CD4-positive, CD25-positive, alpha-beta regulatory T cell (primary cell): Measurements from ENCODE around the gene PLEKHH3. TPM values are rescaled to one million over a fixed set of nuclear protein-coding genes. Genes with fewer than 3 reads are reported as not detected.
"Not testable (repeated sequence)": the region's sequence is repeated elsewhere in the genome, so short reads cannot be mapped to it uniquely, and the experiment has no call there.

Source experiments
- ATAC-seq, 2 donors: fragments of 150-1000 bp; cut with Tn5 transposase; one replicate each; pipeline ENCODE4 v1.10.0; 2021; ENCODE audit warnings: low read depth in 2 of 2, moderate number of reproducible peaks in 2 of 2, moderate library complexity in 1 of 2
- DNase-seq, 3 donors: peaks; one replicate each; pipeline versions ENCODE4 v3.0.0 to v3.0.0-alpha.2; 2012 to 2022; ENCODE audit warnings: mixed read lengths in 1 of 3
- H3K27ac ChIP-seq: one replicate; pipeline ENCODE4 v1.7.0; 2013; ENCODE audit warnings: mild to moderate bottlenecking, low read length; ENCODE audit not compliant: insufficient read depth, poor library complexity, severe bottlenecking
- H3K27me3 ChIP-seq: one replicate; pipeline ENCODE4 v1.7.0; 2013; ENCODE audit warnings: low read length; ENCODE audit not compliant: control insufficient read depth, insufficient read depth
- H3K36me3 ChIP-seq: one replicate; pipeline ENCODE4 v1.7.0; 2013; ENCODE audit warnings: mild to moderate bottlenecking, low read length, moderate library complexity; ENCODE audit not compliant: control insufficient read depth, insufficient read depth
- H3K4me1 ChIP-seq: 2 replicates; pipeline ENCODE4 v1.7.0; 2013; ENCODE audit warnings: mild to moderate bottlenecking, low read length; ENCODE audit not compliant: insufficient read depth, control insufficient read depth, poor library complexity, severe bottlenecking
- H3K4me3 ChIP-seq: one replicate; pipeline ENCODE4 v1.7.0; 2013; ENCODE audit warnings: low read depth, mild to moderate bottlenecking, low read length, moderate library complexity
- H3K9me3 ChIP-seq, 2 experiments: 1 replicate in 1 of 2; 2 replicates in 1 of 2; pipeline ENCODE4 v1.7.0; 2013; ENCODE audit warnings: low read length in 2 of 2, mild to moderate bottlenecking in 1 of 2, moderate library complexity in 1 of 2; ENCODE audit not compliant: control insufficient read depth in 2 of 2
- H3K27ac Mint-ChIP-seq, 3 donors: one replicate each; pipeline ENCODE4 v1.8.0; 2020 to 2022; ENCODE audit warnings: mild to moderate bottlenecking in 3 of 3, mixed read lengths in 3 of 3, moderate library complexity in 2 of 3
- H3K27me3 Mint-ChIP-seq: one replicate; pipeline ENCODE4 v1.8.0; 2022; ENCODE audit warnings: mild to moderate bottlenecking, mixed read lengths
- H3K36me3 Mint-ChIP-seq: one replicate; pipeline ENCODE4 v1.8.0; 2020; ENCODE audit warnings: mixed read lengths
- H3K4me1 Mint-ChIP-seq, 4 donors: one replicate each; pipeline ENCODE4 v1.8.0; 2020 to 2022; ENCODE audit warnings: mixed read lengths in 4 of 4, mild to moderate bottlenecking in 1 of 4
- H3K4me3 Mint-ChIP-seq, 4 donors: one replicate each; pipeline ENCODE4 v1.8.0; 2020 to 2022; ENCODE audit warnings: mild to moderate bottlenecking in 4 of 4, mixed read lengths in 4 of 4, moderate library complexity in 3 of 4
- H3K9me3 Mint-ChIP-seq, 7 donors: one replicate each; pipeline ENCODE4 v1.8.0; 2020 to 2022; ENCODE audit warnings: mixed read lengths in 7 of 7, mild to moderate bottlenecking in 3 of 7, moderate library complexity in 2 of 7
- polyA plus RNA-seq, 4 donors: library from polyadenylated mRNA; unstranded; fragments of 300-500 nt; fragmentation: Illumina TruSeq; gene quantifications; one replicate each; pipeline ENCODE4 v1.2.3, GENCODE V29; 2021
- total RNA-seq: library from RNA; stranded (reverse); gene quantifications from one replicate; pipeline ENCODE4 v1.2.3, GENCODE V29; 2022

The PLEKHH3 gene
- total and polyA plus RNA-seq, 5 donors from 2014 or later, result 0.38 to 4.8 (median 0.89) TPM

DNA sequence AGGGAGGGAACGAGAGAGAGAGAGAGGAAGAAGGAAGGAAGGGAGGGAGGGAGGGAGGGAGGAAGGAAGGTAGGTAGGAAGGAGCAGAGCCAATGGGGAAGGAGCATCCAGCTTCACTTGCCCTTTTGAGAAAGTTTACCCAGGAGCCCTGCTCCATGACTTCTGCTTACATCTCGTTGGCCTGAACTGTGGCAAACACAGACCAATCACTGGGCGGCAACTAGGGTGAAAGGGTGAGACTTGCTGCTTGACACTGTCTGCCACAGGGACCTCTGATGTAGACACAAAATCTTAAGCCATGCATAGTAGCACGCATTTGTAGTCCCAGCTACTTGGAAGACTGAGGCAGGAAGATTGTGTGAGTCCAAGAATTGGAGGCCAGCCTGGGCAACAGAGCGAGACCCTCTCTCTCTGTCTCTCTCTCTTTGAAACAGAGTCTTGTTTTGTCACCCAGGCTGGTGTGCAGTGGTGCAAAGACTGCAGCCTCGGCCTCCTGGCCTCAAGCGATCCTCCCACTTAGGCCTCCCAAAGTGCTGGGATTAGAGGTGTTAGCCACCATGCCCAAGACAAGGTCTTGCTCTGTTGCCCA is 37.2 kb downstream of the PLEKHH3 start:
- Histone ChIP-seq H3K36me3 (no peaks in the 10 kb centered on the region), H3K4me3 (no peak overlapping the region), H3K9me3 (no peaks in the 10 kb centered on the region), H3K27ac (no peak overlapping the region), H3K4me1 (no peaks in the 10 kb centered on the region), H3K27me3 (no peaks in the 10 kb centered on the region)
- Mint-ChIP-seq H3K36me3 (no peaks in the 10 kb centered on the region), H3K4me3 (no peak overlapping the region), H3K27me3 (peaks cover 9% of the 10 kb centered on the region), H3K27ac (no peak overlapping the region), H3K9me3 (peaks cover 0 to 1% (median 0%) of the 10 kb centered on the region in 7 donors), H3K4me1 (peaks cover 0 to 5% (median 0%) of the 10 kb centered on the region in 4 donors)
- ATAC-seq, result no peak
- DNase-seq, result no peak

DNA sequence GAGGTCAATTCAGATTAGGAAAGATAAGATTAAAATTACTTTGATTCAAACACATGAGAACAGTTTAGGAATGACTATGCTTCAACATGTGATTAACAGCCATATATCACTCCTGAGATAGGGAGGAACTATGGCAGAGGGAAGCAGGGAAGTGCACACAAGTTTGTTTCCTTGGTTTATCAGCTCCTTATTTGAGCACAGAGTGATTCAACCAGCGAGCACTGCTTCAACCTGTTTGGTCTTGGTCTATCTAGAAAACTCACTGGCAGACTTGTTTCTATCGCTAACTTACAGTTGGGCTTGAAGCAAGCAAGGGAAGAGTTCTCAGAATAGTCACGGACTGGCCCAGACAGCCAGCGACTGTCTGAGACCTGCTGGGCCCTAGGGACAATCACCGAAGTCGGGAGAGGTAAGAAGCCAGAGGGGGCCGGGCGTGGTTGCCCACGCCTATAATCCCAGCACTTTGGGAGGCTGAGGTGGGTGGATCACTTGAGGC is 43.8 kb downstream of the PLEKHH3 start:
- Histone ChIP-seq H3K4me1 (no peaks in the 10 kb centered on the region), H3K4me3 (no peak overlapping the region), H3K27me3 (no peaks in the 10 kb centered on the region), H3K27ac (no peak overlapping the region), H3K9me3 (no peaks in the 10 kb centered on the region), H3K36me3 (no peaks in the 10 kb centered on the region)
- H3K4me1 Mint-ChIP-seq, result peaks cover 0 to 5% (median 2%) of the 10 kb centered on the region in 4 donors
- no peak for ATAC-seq
- H3K27ac Mint-ChIP-seq, result peak overlapping the region in 1 of 3 donors; percentile 49
- H3K36me3 Mint-ChIP-seq, result no peaks in the 10 kb centered on the region
- no peaks in the 10 kb centered on the region for H3K27me3 Mint-ChIP-seq
- peak overlapping the region in 1 of 4 donors; percentile 13 for H3K4me3 Mint-ChIP-seq
- no peak for DNase-seq
- peaks cover 0 to 1% (median 0%) of the 10 kb centered on the region in 7 donors for H3K9me3 Mint-ChIP-seq

DNA sequence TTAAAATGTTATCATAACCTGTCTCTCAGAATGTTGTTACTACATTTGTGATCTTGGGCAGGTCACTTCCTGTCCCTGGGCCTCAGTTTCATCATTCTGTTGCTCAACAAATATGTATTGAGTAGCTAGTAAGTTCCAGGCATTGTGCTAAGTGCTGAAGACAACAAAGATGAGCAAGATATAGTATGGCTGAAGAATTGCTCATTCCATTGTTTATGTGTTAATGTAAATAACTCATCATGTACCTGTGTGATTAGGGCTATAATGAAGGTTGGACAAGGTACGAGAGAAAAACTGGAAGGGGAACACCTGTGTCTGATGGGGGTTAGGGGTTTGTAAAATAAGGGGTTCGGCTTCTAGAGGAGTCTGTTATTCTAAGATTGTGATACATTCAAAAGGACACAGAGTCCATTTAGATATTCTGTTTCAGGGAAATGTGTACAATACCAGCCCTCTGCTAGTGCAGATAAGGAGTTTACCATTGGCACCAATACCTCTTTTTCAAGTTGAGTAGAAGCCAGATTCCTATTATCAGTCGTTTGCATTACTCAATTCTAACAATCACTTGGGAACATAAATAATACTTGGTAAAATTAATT is 47.3 kb downstream of the PLEKHH3 start:
- H3K27me3 Mint-ChIP-seq, result no peaks in the 10 kb centered on the region
- Histone ChIP-seq H3K36me3 (no peaks in the 10 kb centered on the region), H3K4me1 (no peaks in the 10 kb centered on the region), H3K4me3 (no peak overlapping the region), H3K27ac (no peak overlapping the region), H3K9me3 (no peaks in the 10 kb centered on the region), H3K27me3 (no peaks in the 10 kb centered on the region)
- no peak overlapping the region for H3K27ac Mint-ChIP-seq
- DNase-seq (no peak), ATAC-seq (no peak)
- H3K4me1 Mint-ChIP-seq, result peaks cover 0 to 5% (median 2%) of the 10 kb centered on the region in 4 donors
- H3K36me3 Mint-ChIP-seq, result no peaks in the 10 kb centered on the region
- no peak overlapping the region for H3K4me3 Mint-ChIP-seq
- no peaks in the 10 kb centered on the region for H3K9me3 Mint-ChIP-seq

DNA sequence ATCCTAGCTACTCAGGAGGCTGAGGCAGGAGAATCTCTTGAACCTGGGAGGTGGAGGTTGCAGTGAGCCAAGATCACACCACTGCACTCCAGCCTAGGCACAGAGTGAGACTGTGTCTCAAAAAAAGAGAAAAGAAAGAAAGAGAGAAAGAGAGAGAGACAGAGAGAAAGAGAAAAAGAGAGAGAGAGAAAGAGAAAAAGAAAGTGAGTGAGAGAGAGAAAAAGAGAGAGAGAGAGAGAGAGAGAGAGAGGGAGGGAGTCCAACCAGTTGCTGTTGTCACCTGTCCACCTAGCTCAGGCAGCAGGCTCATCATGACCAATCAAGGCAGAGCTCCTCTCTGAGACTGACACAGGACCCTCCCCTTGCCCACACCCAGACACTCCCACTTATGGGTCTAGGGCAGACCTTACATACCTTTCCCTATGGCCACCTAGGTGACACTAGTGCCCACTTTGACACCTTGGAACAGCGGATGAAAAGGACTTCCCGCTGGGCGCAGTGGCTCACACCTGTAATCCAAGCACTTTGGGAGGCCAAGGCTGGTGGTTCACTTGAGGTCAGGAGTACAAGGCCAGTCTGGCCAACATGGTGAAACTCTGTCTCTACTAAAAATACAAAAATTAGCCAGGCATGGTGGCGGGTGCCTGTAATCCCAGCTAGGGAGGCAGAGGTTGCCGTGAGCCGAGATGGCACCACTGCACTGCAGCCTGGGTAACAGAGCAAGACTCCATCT is 49.6 kb downstream of the PLEKHH3 start:
- not testable (repeated sequence) for H3K9me3 Mint-ChIP-seq, H3K27ac Mint-ChIP-seq, H3K27ac ChIP-seq, H3K4me3 Mint-ChIP-seq, H3K4me1 ChIP-seq, DNase-seq, H3K36me3 Mint-ChIP-seq, H3K36me3 ChIP-seq, ATAC-seq, H3K9me3 ChIP-seq, H3K27me3 Mint-ChIP-seq, H3K27me3 ChIP-seq, H3K4me1 Mint-ChIP-seq, H3K4me3 ChIP-seq

DNA sequence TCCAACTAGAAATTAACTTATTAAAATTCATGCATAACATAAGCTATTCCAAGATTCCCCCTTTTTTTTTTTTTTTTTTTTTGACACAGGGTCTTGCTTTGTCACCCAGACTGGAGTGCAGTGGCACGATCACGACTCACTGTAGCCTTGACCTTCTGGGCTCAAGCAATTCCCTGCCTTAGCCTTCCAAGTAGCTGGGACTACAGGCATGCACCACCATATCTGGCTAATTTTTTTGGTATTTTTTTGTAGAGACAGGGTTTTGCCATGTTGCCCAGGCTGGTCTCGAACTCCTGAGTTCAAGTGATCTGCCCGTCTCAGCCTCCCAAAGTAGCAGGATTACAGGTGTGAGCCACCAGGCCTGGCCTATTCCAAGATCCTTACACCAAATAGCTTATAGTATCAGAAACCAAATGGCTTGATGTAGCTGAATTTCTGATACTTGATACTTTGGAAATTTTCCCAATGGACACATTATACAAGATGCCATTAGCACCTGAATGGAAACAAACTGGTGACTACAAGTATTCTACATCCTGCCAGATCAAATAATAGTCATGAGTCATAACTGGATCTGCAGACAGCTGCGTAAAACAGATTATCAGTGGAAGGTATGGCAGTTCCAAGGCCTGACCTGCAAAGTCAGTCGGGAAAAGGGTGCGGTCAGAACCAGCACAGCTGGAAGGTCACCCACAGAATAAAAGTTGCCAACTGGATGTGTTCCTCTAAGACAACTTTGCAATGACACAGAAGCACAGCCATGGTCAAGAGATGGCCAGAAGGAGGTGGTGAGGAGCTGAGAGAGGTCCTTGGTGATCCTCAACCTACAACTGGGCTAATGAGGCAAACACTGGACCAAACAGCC is 52.8 kb downstream of the PLEKHH3 start:
- DNase-seq (peak in 1 of 3 donors; percentile 20), ATAC-seq (no peak)
- no peak overlapping the region for H3K27ac Mint-ChIP-seq
- H3K4me1 Mint-ChIP-seq, result peaks cover 0 to 5% (median 0%) of the 10 kb centered on the region in 4 donors
- no peaks in the 10 kb centered on the region for H3K27me3 Mint-ChIP-seq
- Histone ChIP-seq H3K4me3 (no peak overlapping the region), H3K27me3 (no peaks in the 10 kb centered on the region), H3K9me3 (no peaks in the 10 kb centered on the region), H3K27ac (no peak overlapping the region), H3K36me3 (no peaks in the 10 kb centered on the region), H3K4me1 (no peaks in the 10 kb centered on the region)
- H3K9me3 Mint-ChIP-seq, result no peaks in the 10 kb centered on the region
- H3K4me3 Mint-ChIP-seq, result no peak overlapping the region
- H3K36me3 Mint-ChIP-seq, result no peaks in the 10 kb centered on the region

DNA sequence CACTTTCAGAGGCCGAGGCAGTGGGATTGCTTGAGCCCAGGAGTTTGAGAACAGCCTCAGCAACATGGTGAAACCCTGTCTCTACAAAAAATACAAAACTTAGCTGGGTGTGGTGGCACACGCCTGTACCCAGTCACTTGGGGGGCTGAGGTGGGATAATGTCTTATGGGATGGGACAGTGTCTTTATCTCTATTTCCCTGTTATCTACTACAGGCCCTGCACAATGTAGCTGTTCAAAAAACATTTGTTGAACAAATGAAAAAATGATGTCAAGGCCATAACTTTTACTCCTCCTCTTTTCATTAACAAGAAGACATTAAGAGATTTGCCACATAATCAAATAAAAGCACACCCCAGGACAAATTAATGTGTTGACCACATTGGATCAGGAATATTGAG is 53.5 kb downstream of the PLEKHH3 start:
- Mint-ChIP-seq H3K4me3 (no peak overlapping the region), H3K4me1 (peaks cover 0 to 4% (median 0%) of the 10 kb centered on the region in 4 donors), H3K36me3 (no peaks in the 10 kb centered on the region), H3K27ac (no peak overlapping the region), H3K9me3 (no peaks in the 10 kb centered on the region), H3K27me3 (no peaks in the 10 kb centered on the region)
- Histone ChIP-seq H3K9me3 (no peaks in the 10 kb centered on the region), H3K36me3 (no peaks in the 10 kb centered on the region), H3K27ac (no peak overlapping the region), H3K4me3 (no peak overlapping the region), H3K4me1 (no peaks in the 10 kb centered on the region), H3K27me3 (no peaks in the 10 kb centered on the region)
- no peak for ATAC-seq
- DNase-seq, result no peak

DNA sequence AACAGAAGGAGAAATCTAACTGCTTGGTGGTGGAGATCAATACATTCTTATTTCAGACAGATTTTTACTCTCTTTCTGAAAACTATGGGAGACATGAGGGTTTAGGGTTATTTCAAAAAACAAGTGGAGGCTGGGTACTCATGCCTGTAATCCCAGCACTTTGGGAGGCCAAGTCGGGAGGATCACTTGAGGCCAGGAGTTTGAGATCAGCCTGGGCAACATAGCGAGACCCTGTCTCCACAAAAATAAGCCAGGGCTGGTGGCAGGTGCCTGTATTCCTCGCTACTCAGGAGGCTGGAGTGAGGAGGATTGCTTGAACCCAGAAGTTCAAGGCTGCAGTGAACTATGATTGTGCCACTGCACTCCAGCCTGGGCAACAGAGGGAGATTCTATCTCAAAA is 54.8 kb downstream of the PLEKHH3 start:
- H3K4me1 ChIP-seq, H3K27ac ChIP-seq, H3K36me3 Mint-ChIP-seq, H3K9me3 Mint-ChIP-seq, H3K4me1 Mint-ChIP-seq, H3K27me3 Mint-ChIP-seq, H3K4me3 Mint-ChIP-seq, H3K27me3 ChIP-seq, ATAC-seq, DNase-seq, H3K4me3 ChIP-seq, H3K9me3 ChIP-seq, H3K36me3 ChIP-seq, H3K27ac Mint-ChIP-seq: not testable (repeated sequence)
